Skeletal muscle tissue (tissue), 4 donors: Measurements from ENCODE around the gene CD28. TPM values are rescaled to one million over a fixed set of nuclear protein-coding genes. Genes with fewer than 3 reads are reported as not detected.
"Not testable (repeated sequence)": the region's sequence is repeated elsewhere in the genome, so short reads cannot be mapped to it uniquely, and the experiment has no call there.

ENCODE experiments used
- H3K27ac ChIP-seq: one replicate; pipeline ENCODE4 v1.7.0; 2013; ENCODE audit warnings: mild to moderate bottlenecking, low read depth, low read length, inconsistent platforms
- H3K27me3 ChIP-seq, 3 donors: one replicate each; pipeline ENCODE4 v1.7.0; 2013; ENCODE audit warnings: low read length in 3 of 3; ENCODE audit not compliant: control insufficient read depth in 3 of 3, insufficient read depth in 3 of 3
- H3K36me3 ChIP-seq, 3 donors: one replicate each; pipeline ENCODE4 v1.7.0; 2013; ENCODE audit warnings: low read length in 3 of 3; ENCODE audit not compliant: control insufficient read depth in 3 of 3, insufficient read depth in 3 of 3
- H3K4me1 ChIP-seq, 3 donors: one replicate each; pipeline ENCODE4 v1.7.0; 2013; ENCODE audit warnings: low read length in 3 of 3, mild to moderate bottlenecking in 3 of 3; ENCODE audit not compliant: control insufficient read depth in 3 of 3, insufficient read depth in 3 of 3
- H3K4me3 ChIP-seq, 3 donors: one replicate each; pipeline ENCODE4 v1.7.0; 2013; ENCODE audit warnings: low read length in 3 of 3
- H3K9ac ChIP-seq, 3 donors: one replicate each; pipeline ENCODE4 v1.7.0; 2013; ENCODE audit warnings: low read length in 3 of 3, mild to moderate bottlenecking in 3 of 3, moderate library complexity in 2 of 3, low read depth in 1 of 3
- H3K9me3 ChIP-seq, 3 donors: one replicate each; pipeline ENCODE4 v1.7.0; 2013; ENCODE audit warnings: low read length in 3 of 3; ENCODE audit not compliant: control insufficient read depth in 3 of 3
- total RNA-seq: library from RNA; depleted of rRNA; stranded (reverse); fragments of >200 nt; gene quantifications from one replicate; pipeline ENCODE4 v1.2.3, GENCODE V29; 2014
- donor health status: Osteomylitis.

Gene CD28
- total RNA-seq, 1 donor from 2014 or later: 4.2 TPM

GRCh38 chr2:203777030-203777429 lies 70.6 kb downstream of the CD28 start:
- H3K4me1 ChIP-seq: no peaks in the 10 kb centered on the region
- no peak overlapping the region for H3K27ac ChIP-seq
- H3K36me3 ChIP-seq: no peaks in the 10 kb centered on the region
- H3K27me3 ChIP-seq: no peaks in the 10 kb centered on the region
- no peak overlapping the region for H3K4me3 ChIP-seq
- no peak overlapping the region for H3K9ac ChIP-seq
- no peaks in the 10 kb centered on the region for H3K9me3 ChIP-seq

GRCh38 chr2:203779477-203780073 lies 73.1 kb downstream of the CD28 start:
- not testable (repeated sequence) for H3K27me3 ChIP-seq, H3K36me3 ChIP-seq, H3K9me3 ChIP-seq, H3K9ac ChIP-seq, H3K27ac ChIP-seq, H3K4me1 ChIP-seq, H3K4me3 ChIP-seq

- Histone ChIP-seq H3K4me1 (peaks cover 0 to 8% (median 5%) of the 10 kb centered on the region in 3 donors), H3K36me3 (no peaks in the 10 kb centered on the region), H3K27me3 (no peaks in the 10 kb centered on the region), H3K9me3 (no peaks in the 10 kb centered on the region), H3K4me3 (no peak overlapping the region), H3K9ac (no peak overlapping the region), H3K27ac (no peak overlapping the region)
Observed at GRCh38 chr2:203780231-203780630, 73.8 kb downstream of the CD28 start.

- Histone ChIP-seq H3K9me3 (no peaks in the 10 kb centered on the region), H3K9ac (no peak overlapping the region), H3K27me3 (no peaks in the 10 kb centered on the region), H3K36me3 (no peaks in the 10 kb centered on the region), H3K4me1 (peaks cover 0 to 8% (median 5%) of the 10 kb centered on the region in 3 donors), H3K4me3 (no peak overlapping the region), H3K27ac (no peak overlapping the region)
Observed at GRCh38 chr2:203781151-203781550, 74.7 kb downstream of the CD28 start.

- Histone ChIP-seq H3K4me3 (no peak overlapping the region), H3K27me3 (no peaks in the 10 kb centered on the region), H3K9me3 (no peaks in the 10 kb centered on the region), H3K27ac (no peak overlapping the region), H3K4me1 (peaks cover 0 to 8% (median 5%) of the 10 kb centered on the region in 3 donors), H3K9ac (no peak overlapping the region), H3K36me3 (no peaks in the 10 kb centered on the region)
Observed at GRCh38 chr2:203782262-203782976, 76.0 kb downstream of the CD28 start.

GRCh38 chr2:203783496-203784203 lies 77.2 kb downstream of the CD28 start:
- Histone ChIP-seq H3K9ac (no peak overlapping the region), H3K27ac (no peak overlapping the region), H3K4me1 (peaks cover 0 to 8% (median 5%) of the 10 kb centered on the region in 3 donors)

GRCh38 chr2:203784710-203785270 lies 78.4 kb downstream of the CD28 start:
- not testable (repeated sequence) for H3K27ac ChIP-seq, H3K9ac ChIP-seq, H3K36me3 ChIP-seq, H3K4me3 ChIP-seq, H3K9me3 ChIP-seq, H3K27me3 ChIP-seq, H3K4me1 ChIP-seq

More at GRCh38 chr2:203783496-203784203, 77.2 kb downstream of the CD28 start:
- no peaks in the 10 kb centered on the region for H3K9me3 ChIP-seq
- H3K4me3 ChIP-seq: no peak overlapping the region
- H3K36me3 ChIP-seq: no peaks in the 10 kb centered on the region
- H3K27me3 ChIP-seq: no peaks in the 10 kb centered on the region

- H3K9me3 ChIP-seq, H3K36me3 ChIP-seq, H3K9ac ChIP-seq, H3K4me3 ChIP-seq, H3K27me3 ChIP-seq: not testable (repeated sequence)
- peak overlapping the region; percentile 14 for H3K27ac ChIP-seq
- peaks cover 0 to 13% (median 8%) of the 10 kb centered on the region in 3 donors for H3K4me1 ChIP-seq
Observed at GRCh38 chr2:203785391-203786110, 79.1 kb downstream of the CD28 start.

- Histone ChIP-seq H3K4me1 (peaks cover 0 to 13% (median 8%) of the 10 kb centered on the region in 3 donors), H3K9me3 (no peaks in the 10 kb centered on the region), H3K27me3 (no peaks in the 10 kb centered on the region), H3K4me3 (no peak overlapping the region), H3K27ac (peak overlapping the region; percentile 14), H3K9ac (no peak overlapping the region), H3K36me3 (no peaks in the 10 kb centered on the region)
Observed at GRCh38 chr2:203786549-203787351, 80.3 kb downstream of the CD28 start.
